Measurements from ENCODE around the gene PRKRIP1. TPM values are rescaled to one million over a fixed set of nuclear protein-coding genes. Genes with fewer than 3 reads are reported as not detected.

Gene PRKRIP1
- polyA plus RNA-seq, 3 donors = 6.6 to 27.0 (median 7.4) TPM

GRCh38 chr7:102400360-102400759 is 4.2 kb downstream of the PRKRIP1 start:
- Mint-ChIP-seq H3K4me3 (no peak overlapping the region), H3K9me3 (no peaks in the 10 kb centered on the region), H3K27ac (no peak overlapping the region), H3K4me1 (peaks cover 23% of the 10 kb centered on the region), H3K36me3 (peaks cover 53 to 77% of the 10 kb centered on the region in 2 donors), H3K27me3 (ENCODE audit: low read depth in 3 of 3) (peaks cover 0 to 1% (median 0%) of the 10 kb centered on the region in 3 donors)
- Histone ChIP-seq H3K4me1 (ENCODE audit: control insufficient read depth in 1 of 2, insufficient read depth in 2 of 2, low read length in 2 of 2) (peaks cover 16 to 19% of the 10 kb centered on the region in 2 donors), H4K20me1 (ENCODE audit: insufficient read depth, low read length) (peaks cover 9% of the 10 kb centered on the region), H3K4me3 (replicated peaks in 1 of 3; ENCODE audit: low read depth in 2 of 3, low read length in 3 of 3) (no peak overlapping the region), H3K9me3 (replicated peaks in 1 of 2; ENCODE audit: control insufficient read depth in 1 of 2, insufficient read depth in 1 of 2, low read length in 2 of 2) (no peaks in the 10 kb centered on the region), H3K79me2 (ENCODE audit: insufficient read depth, low read length) (peaks cover 17% of the 10 kb centered on the region), H2AFZ (ENCODE audit: insufficient read depth, low read depth, low read length, poor library complexity, severe bottlenecking) (no peak overlapping the region), H3K9ac (ENCODE audit: insufficient read depth, low read length, poor library complexity, severe bottlenecking) (no peak overlapping the region), H3K36me3 (replicated peaks in 1 of 2; ENCODE audit: control insufficient read depth in 1 of 2, insufficient read depth in 2 of 2, low read length in 2 of 2) (peaks cover 33 to 66% of the 10 kb centered on the region in 2 donors), H3K4me2 (replicated peaks; ENCODE audit: extremely low read depth, low read length, poor library complexity, severe bottlenecking) (no peak overlapping the region), H3K27me3 (ENCODE audit: control insufficient read depth in 2 of 2, insufficient read depth in 2 of 2, low read length in 2 of 2) (no peaks in the 10 kb centered on the region), H3K27ac (ENCODE audit: low read depth in 1 of 2, low read length in 2 of 2) (no peak overlapping the region)
- intact Hi-C loops (cut with micrococcal nuclease) = no loop called here
- 88% methylated on average over 2 of the region's 5 CpGs for WGBS (ENCODE audit: insufficient coverage)
- TF ChIP-seq CTCF (IDR thresholded peaks at IDR 0.05) = no peak
- DNase-seq = no peak

GRCh38 chr7:102403563-102403962 is 7.4 kb downstream of the PRKRIP1 start:
- intact Hi-C loops (cut with micrococcal nuclease) = no loop called here
- DNase-seq = no peak
- Histone ChIP-seq H3K36me3 (replicated peaks in 1 of 2; ENCODE audit: control insufficient read depth in 1 of 2, insufficient read depth in 2 of 2, low read length in 2 of 2) (peaks cover 61 to 98% of the 10 kb centered on the region in 2 donors), H3K27me3 (ENCODE audit: control insufficient read depth in 2 of 2, insufficient read depth in 2 of 2, low read length in 2 of 2) (no peaks in the 10 kb centered on the region), H2AFZ (ENCODE audit: insufficient read depth, low read depth, low read length, poor library complexity, severe bottlenecking) (no peak overlapping the region), H3K4me1 (ENCODE audit: control insufficient read depth in 1 of 2, insufficient read depth in 2 of 2, low read length in 2 of 2) (peaks cover 0 to 3% of the 10 kb centered on the region in 2 donors), H4K20me1 (ENCODE audit: insufficient read depth, low read length) (peaks cover 9% of the 10 kb centered on the region), H3K79me2 (ENCODE audit: insufficient read depth, low read length) (no peaks in the 10 kb centered on the region), H3K9me3 (replicated peaks in 1 of 2; ENCODE audit: control insufficient read depth in 1 of 2, insufficient read depth in 1 of 2, low read length in 2 of 2) (no peaks in the 10 kb centered on the region), H3K4me3 (replicated peaks in 1 of 3; ENCODE audit: low read depth in 2 of 3, low read length in 3 of 3) (no peak overlapping the region), H3K9ac (ENCODE audit: insufficient read depth, low read length, poor library complexity, severe bottlenecking) (no peak overlapping the region), H3K4me2 (replicated peaks; ENCODE audit: extremely low read depth, low read length, poor library complexity, severe bottlenecking) (no peak overlapping the region), H3K27ac (ENCODE audit: low read depth in 1 of 2, low read length in 2 of 2) (no peak overlapping the region)
- Mint-ChIP-seq H3K27me3 (ENCODE audit: low read depth in 3 of 3) (no peaks in the 10 kb centered on the region), H3K4me3 (no peak overlapping the region), H3K4me1 (peaks cover 4% of the 10 kb centered on the region), H3K27ac (peak overlapping the region in 1 of 7 donors; percentile 31), H3K36me3 (peaks cover 77 to 98% of the 10 kb centered on the region in 2 donors), H3K9me3 (no peaks in the 10 kb centered on the region)
- no peak for TF ChIP-seq CTCF (IDR thresholded peaks at IDR 0.05)
- WGBS (ENCODE audit: insufficient coverage) = 100% methylated on average over 2 of the region's 3 CpGs

Data from CD14-positive monocyte (primary cell).